HEK293 (cell line): ENCODE results near the gene TSR3.

ENCODE experiments used
- CTCF ChIP-seq: fragments of 450-650 bp; formaldehyde crosslinking; IDR thresholded peaks from 2 replicates; pipeline ENCODE4 v1.5.1; 2016; ENCODE audit warnings: missing biosample characterization, missing genetic modification characterization
- HOXD13 ChIP-seq: sonication (generic); formaldehyde crosslinking; IDR thresholded peaks from 2 replicates; pipeline ENCODE4 v1.8.0; 2022; ENCODE audit warnings: missing genetic modification reagents, borderline replicate concordance
- REPIN1 ChIP-seq: fragments of 450-650 bp; formaldehyde crosslinking; IDR thresholded peaks from 2 replicates; pipeline ENCODE4 v1.5.1; 2017; ENCODE audit warnings: missing biosample characterization, missing genetic modification characterization, low read depth
- SCRT1 ChIP-seq: fragments of 450-650 bp; formaldehyde crosslinking; IDR thresholded peaks from 2 replicates; pipeline ENCODE4 v1.5.1; 2016; ENCODE audit warnings: missing biosample characterization, missing genetic modification characterization, borderline replicate concordance
- SP3 ChIP-seq: fragments of 450-650 bp; formaldehyde crosslinking; IDR thresholded peaks from 2 replicates; pipeline ENCODE4 v1.5.1; 2016; ENCODE audit warnings: missing biosample characterization, missing genetic modification characterization
- ZBTB17 ChIP-seq: fragments of 450-650 bp; formaldehyde crosslinking; IDR thresholded peaks from 2 replicates; pipeline ENCODE4 v1.5.1; 2016; ENCODE audit warnings: missing biosample characterization, missing genetic modification characterization
- ZBTB6 ChIP-seq: fragments of 450-650 bp; formaldehyde crosslinking; IDR thresholded peaks from 2 replicates; pipeline ENCODE4 v1.5.1; 2017; ENCODE audit warnings: missing biosample characterization, missing genetic modification characterization
- ZFP69B ChIP-seq: fragments of 450-650 bp; formaldehyde crosslinking; IDR thresholded peaks from 2 replicates; pipeline ENCODE4 v1.5.1; 2016; ENCODE audit warnings: missing biosample characterization, missing genetic modification characterization
- ZNF140 ChIP-seq: fragments of 450-650 bp; formaldehyde crosslinking; IDR thresholded peaks from 2 replicates; pipeline ENCODE4 v1.5.1; 2016; ENCODE audit warnings: missing biosample characterization, missing genetic modification characterization
- ZNF2 ChIP-seq: fragments of 450-650 bp; formaldehyde crosslinking; IDR thresholded peaks from 2 replicates; pipeline ENCODE4 v1.5.1; 2016; ENCODE audit warnings: missing biosample characterization, missing genetic modification characterization
- ZNF24 ChIP-seq: fragments of 450-650 bp; formaldehyde crosslinking; IDR thresholded peaks from 2 replicates; pipeline ENCODE4 v1.5.1; 2016; ENCODE audit warnings: missing biosample characterization, missing genetic modification characterization
- ZNF266 ChIP-seq: fragments of 450-650 bp; formaldehyde crosslinking; IDR thresholded peaks from 2 replicates; pipeline ENCODE4 v1.5.1; 2016; ENCODE audit warnings: missing biosample characterization, missing genetic modification characterization, low read depth
- ZNF302 ChIP-seq: fragments of 450-650 bp; formaldehyde crosslinking; IDR thresholded peaks from 2 replicates; pipeline ENCODE4 v1.5.1; 2016; ENCODE audit warnings: missing biosample characterization, missing genetic modification characterization, low read depth
- ZNF335 ChIP-seq: fragments of 450-650 bp; formaldehyde crosslinking; conservative IDR thresholded peaks from 2 replicates; pipeline ENCODE4 v1.5.1; 2016; ENCODE audit warnings: missing biosample characterization, missing genetic modification characterization
- ZNF362 ChIP-seq: fragments of 450-650 bp; formaldehyde crosslinking; IDR thresholded peaks from 2 replicates; pipeline ENCODE4 v1.5.1; 2016; ENCODE audit warnings: missing biosample characterization, missing genetic modification characterization
- ZNF48 ChIP-seq: fragments of 450-650 bp; formaldehyde crosslinking; IDR thresholded peaks from 2 replicates; pipeline ENCODE4 v1.5.1; 2016; ENCODE audit warnings: missing biosample characterization, missing genetic modification characterization
- ZNF530 ChIP-seq: fragments of 450-650 bp; formaldehyde crosslinking; IDR thresholded peaks from 2 replicates; pipeline ENCODE4 v1.5.1; 2016; ENCODE audit warnings: low read depth, missing biosample characterization, missing genetic modification characterization
- ZNF544 ChIP-seq: fragments of 450-650 bp; formaldehyde crosslinking; IDR thresholded peaks from 2 replicates; pipeline ENCODE4 v1.5.0; 2017; ENCODE audit warnings: missing biosample characterization, missing genetic modification characterization
- ZNF548 ChIP-seq: fragments of 450-650 bp; formaldehyde crosslinking; IDR thresholded peaks from 2 replicates; pipeline ENCODE4 v1.5.1; 2016; ENCODE audit warnings: missing biosample characterization, missing genetic modification characterization
- ZNF555 ChIP-seq: fragments of 450-650 bp; formaldehyde crosslinking; conservative IDR thresholded peaks from 2 replicates; pipeline ENCODE4 v1.5.1; 2017; ENCODE audit warnings: missing biosample characterization, mild to moderate bottlenecking, missing genetic modification characterization, inconsistent platforms
- ZNF571 ChIP-seq: fragments of 450-650 bp; formaldehyde crosslinking; IDR thresholded peaks from 2 replicates; pipeline ENCODE4 v1.5.0; 2017; ENCODE audit warnings: missing biosample characterization, missing genetic modification characterization
- ZNF600 ChIP-seq: fragments of 450-650 bp; formaldehyde crosslinking; IDR thresholded peaks from 2 replicates; pipeline ENCODE4 v1.5.1; 2016; ENCODE audit warnings: missing biosample characterization, missing genetic modification characterization
- ZNF621 ChIP-seq: fragments of 450-650 bp; formaldehyde crosslinking; IDR thresholded peaks from 2 replicates; pipeline ENCODE4 v1.5.1; 2017; ENCODE audit warnings: missing biosample characterization, missing genetic modification characterization
- ZNF623 ChIP-seq: fragments of 450-650 bp; formaldehyde crosslinking; IDR thresholded peaks from 2 replicates; pipeline ENCODE4 v1.5.1; 2016; ENCODE audit warnings: missing biosample characterization, missing genetic modification characterization
- ZNF629 ChIP-seq: fragments of 450-650 bp; formaldehyde crosslinking; IDR thresholded peaks from 2 replicates; pipeline ENCODE4 v1.5.1; 2017; ENCODE audit warnings: missing biosample characterization, missing genetic modification characterization
- ZNF776 ChIP-seq: fragments of 450-650 bp; formaldehyde crosslinking; IDR thresholded peaks from 2 replicates; pipeline ENCODE4 v1.5.0; 2017; ENCODE audit warnings: missing biosample characterization, missing genetic modification characterization, borderline replicate concordance
- TF ChIP-seq, protein P1 (sequence below): fragments of 450-650 bp; formaldehyde crosslinking; optimal IDR thresholded peaks from 2 replicates; pipeline ENCODE3; 2016; ENCODE audit warnings: missing biosample characterization, mild to moderate bottlenecking, missing genetic modification characterization
- TF ChIP-seq, protein P2 (sequence below): fragments of 450-650 bp; formaldehyde crosslinking; IDR thresholded peaks from 2 replicates; pipeline ENCODE4 v1.5.1; 2016; ENCODE audit warnings: missing biosample characterization, missing genetic modification characterization
- TF ChIP-seq, protein P3 (sequence below): fragments of 450-650 bp; formaldehyde crosslinking; IDR thresholded peaks from 2 replicates; pipeline ENCODE4 v1.5.1; 2016; ENCODE audit warnings: missing biosample characterization, missing genetic modification characterization, low read depth

Gene TSR3

GRCh38 chr16:1342526-1343427 is 8.9 kb downstream of the TSR3 start (continued):
- TF ChIP-seq SCRT1 (tag by site-specific recombination) (peak; percentile 99), ZNF623 (tag by site-specific recombination) (no peak), ZNF548 (tag by site-specific recombination) (no peak), ZFP69B (tag by site-specific recombination) (peak; percentile 98), ZNF362 (tag by site-specific recombination) (no peak), ZNF530 (tag by site-specific recombination) (no peak), ZNF776 (tag by site-specific recombination) (no peak), ZNF302 (tag by site-specific recombination) (no peak), ZNF544 (tag by site-specific recombination) (no peak), ZNF571 (tag by site-specific recombination) (no peak), ZNF335 (0 out of 2 replicates have a peak, but pooled peaks have one; percentile 16), ZNF48 (tag by site-specific recombination) (no peak), HOXD13 (no peak), ZBTB17 (tag by site-specific recombination) (peak; percentile 99), ZNF629 (tag by site-specific recombination) (0 out of 2 replicates have a peak, but pooled peaks have one; percentile 10), ZNF140 (tag by site-specific recombination) (no peak), CTCF (tag by site-specific recombination) (peak; percentile 65), ZBTB6 (tag by site-specific recombination) (no peak), ZNF266 (tag by site-specific recombination) (no peak), ZNF621 (no peak), ZNF24 (tag by site-specific recombination) (no peak), SP3 (tag by site-specific recombination) (peak; percentile 100), ZNF555 (tag by site-specific recombination) (no peak), ZNF600 (tag by site-specific recombination) (peak; percentile 90), REPIN1 (no peak), ZNF2 (peak; percentile 39; the same call in 1 of the 2 replicates)
- TF ChIP-seq, protein P1, sequence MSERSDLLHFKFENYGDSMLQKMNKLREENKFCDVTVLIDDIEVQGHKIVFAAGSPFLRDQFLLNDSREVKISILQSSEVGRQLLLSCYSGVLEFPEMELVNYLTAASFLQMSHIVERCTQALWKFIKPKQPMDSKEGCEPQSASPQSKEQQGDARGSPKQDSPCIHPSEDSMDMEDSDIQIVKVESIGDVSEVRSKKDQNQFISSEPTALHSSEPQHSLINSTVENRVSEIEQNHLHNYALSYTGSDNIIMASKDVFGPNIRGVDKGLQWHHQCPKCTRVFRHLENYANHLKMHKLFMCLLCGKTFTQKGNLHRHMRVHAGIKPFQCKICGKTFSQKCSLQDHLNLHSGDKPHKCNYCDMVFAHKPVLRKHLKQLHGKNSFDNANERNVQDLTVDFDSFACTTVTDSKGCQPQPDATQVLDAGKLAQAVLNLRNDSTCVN = peak; percentile 15
- TF ChIP-seq, protein P2, sequence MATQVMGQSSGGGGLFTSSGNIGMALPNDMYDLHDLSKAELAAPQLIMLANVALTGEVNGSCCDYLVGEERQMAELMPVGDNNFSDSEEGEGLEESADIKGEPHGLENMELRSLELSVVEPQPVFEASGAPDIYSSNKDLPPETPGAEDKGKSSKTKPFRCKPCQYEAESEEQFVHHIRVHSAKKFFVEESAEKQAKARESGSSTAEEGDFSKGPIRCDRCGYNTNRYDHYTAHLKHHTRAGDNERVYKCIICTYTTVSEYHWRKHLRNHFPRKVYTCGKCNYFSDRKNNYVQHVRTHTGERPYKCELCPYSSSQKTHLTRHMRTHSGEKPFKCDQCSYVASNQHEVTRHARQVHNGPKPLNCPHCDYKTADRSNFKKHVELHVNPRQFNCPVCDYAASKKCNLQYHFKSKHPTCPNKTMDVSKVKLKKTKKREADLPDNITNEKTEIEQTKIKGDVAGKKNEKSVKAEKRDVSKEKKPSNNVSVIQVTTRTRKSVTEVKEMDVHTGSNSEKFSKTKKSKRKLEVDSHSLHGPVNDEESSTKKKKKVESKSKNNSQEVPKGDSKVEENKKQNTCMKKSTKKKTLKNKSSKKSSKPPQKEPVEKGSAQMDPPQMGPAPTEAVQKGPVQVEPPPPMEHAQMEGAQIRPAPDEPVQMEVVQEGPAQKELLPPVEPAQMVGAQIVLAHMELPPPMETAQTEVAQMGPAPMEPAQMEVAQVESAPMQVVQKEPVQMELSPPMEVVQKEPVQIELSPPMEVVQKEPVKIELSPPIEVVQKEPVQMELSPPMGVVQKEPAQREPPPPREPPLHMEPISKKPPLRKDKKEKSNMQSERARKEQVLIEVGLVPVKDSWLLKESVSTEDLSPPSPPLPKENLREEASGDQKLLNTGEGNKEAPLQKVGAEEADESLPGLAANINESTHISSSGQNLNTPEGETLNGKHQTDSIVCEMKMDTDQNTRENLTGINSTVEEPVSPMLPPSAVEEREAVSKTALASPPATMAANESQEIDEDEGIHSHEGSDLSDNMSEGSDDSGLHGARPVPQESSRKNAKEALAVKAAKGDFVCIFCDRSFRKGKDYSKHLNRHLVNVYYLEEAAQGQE (tag by site-specific recombination) = no peak
- TF ChIP-seq, protein P3, sequence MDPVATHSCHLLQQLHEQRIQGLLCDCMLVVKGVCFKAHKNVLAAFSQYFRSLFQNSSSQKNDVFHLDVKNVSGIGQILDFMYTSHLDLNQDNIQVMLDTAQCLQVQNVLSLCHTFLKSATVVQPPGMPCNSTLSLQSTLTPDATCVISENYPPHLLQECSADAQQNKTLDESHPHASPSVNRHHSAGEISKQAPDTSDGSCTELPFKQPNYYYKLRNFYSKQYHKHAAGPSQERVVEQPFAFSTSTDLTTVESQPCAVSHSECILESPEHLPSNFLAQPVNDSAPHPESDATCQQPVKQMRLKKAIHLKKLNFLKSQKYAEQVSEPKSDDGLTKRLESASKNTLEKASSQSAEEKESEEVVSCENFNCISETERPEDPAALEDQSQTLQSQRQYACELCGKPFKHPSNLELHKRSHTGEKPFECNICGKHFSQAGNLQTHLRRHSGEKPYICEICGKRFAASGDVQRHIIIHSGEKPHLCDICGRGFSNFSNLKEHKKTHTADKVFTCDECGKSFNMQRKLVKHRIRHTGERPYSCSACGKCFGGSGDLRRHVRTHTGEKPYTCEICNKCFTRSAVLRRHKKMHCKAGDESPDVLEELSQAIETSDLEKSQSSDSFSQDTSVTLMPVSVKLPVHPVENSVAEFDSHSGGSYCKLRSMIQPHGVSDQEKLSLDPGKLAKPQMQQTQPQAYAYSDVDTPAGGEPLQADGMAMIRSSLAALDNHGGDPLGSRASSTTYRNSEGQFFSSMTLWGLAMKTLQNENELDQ (tag by site-specific recombination) = no peak
